ENCODE data around the gene GHRH. TPM values are rescaled to one million over a fixed set of nuclear protein-coding genes. Genes with fewer than 3 reads are reported as not detected.

The GHRH gene
- total RNA-seq, 1 experiment from 2014 or later: not detected

DNA sequence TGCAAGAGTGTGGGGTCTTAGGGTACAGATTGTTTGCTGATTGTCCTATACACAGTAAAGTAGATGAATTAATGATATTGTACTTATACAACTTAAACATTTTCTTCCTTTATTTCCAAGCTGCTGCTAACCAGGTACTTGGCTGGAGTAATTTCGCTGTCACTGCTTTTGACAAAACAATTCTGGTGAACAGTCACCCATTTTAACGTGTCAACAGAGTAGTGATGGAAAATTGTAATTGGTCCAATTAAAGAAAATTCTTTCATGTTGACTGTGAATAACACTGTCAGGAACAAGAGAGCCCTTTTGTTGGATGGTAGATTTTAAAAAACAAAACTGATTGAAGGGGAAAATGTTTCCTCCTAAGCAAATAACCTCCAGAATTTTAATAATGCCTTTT, 55.8 kb downstream of the GHRH start:
- DNase-seq (ENCODE audit: low read depth): no peak

DNA sequence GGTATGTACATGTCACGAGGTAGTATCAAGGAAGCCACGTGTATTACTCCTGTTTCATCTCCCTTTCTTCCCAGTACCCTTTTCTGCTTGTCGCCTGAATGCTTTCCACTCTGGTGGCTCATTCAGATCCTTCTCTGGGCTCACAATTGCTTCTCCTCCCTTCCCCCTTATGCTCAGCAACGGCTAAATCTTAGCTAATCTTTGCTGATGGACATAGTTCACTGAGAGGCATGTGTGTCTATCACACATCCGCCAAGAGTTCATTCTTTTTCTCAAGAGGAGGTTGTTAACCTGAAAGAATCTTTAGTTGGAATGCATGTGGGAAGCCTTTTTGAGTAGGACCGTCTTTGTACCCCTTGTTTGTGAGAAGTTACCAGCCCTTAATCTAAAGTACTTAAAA, 56.5 kb downstream of the GHRH start:
- no peak for DNase-seq (ENCODE audit: low read depth)

GRCh38 chr20:37204056-37204455, 57.6 kb downstream of the GHRH start:
- DNase-seq (ENCODE audit: low read depth): no peak

- peak; percentile 81 for DNase-seq (ENCODE audit: low read depth)
Observed at GRCh38 chr20:37202267-37202943, 59.2 kb downstream of the GHRH start.

DNA sequence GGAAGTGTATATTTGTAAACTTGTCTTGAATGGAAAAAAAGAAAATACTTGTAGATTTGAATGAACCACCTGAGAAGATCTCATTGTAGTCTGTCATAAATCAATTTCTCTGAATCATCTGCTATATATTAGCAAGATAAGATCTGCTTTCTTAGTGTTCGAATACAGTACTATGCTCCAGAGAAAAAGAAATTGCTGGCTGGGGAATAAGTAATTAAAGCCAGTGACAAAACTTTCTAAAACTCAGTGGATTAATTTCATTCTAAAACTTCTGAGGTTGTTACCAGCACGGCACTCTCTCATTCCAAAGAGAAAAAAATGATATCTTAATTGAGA, 59.8 kb downstream of the GHRH start:
- no peak for DNase-seq (ENCODE audit: low read depth)

Other genes starting within 250 kb of the GHRH start
- gene RBL1, start 165.8 kb downstream of the GHRH start, total RNA-seq (2014; rRNA removed; shearing (Covaris generic)): 20.6 and 22.7 TPM in 2 replicates
- 187 and 191 TPM in 2 replicates for gene RPN2, start 82.5 kb downstream of the GHRH start, total RNA-seq (2014; rRNA removed; shearing (Covaris generic))
- gene MROH8, start 82.3 kb downstream of the GHRH start, total RNA-seq (2014; rRNA removed; shearing (Covaris generic)): 0.11 TPM in 1 of 2 replicates, not detected in the other
- 11.5 and 14.2 TPM in 2 replicates for gene MANBAL, start 27.8 kb upstream of the GHRH start, total RNA-seq (2014; rRNA removed; shearing (Covaris generic))
- 7.6 and 9.5 TPM in 2 replicates for gene SRC, start 84.3 kb upstream of the GHRH start, total RNA-seq (2014; rRNA removed; shearing (Covaris generic))